Measurements from ENCODE around the gene CNTNAP2.
"Not testable (repeated sequence)": the region's sequence is repeated elsewhere in the genome, so short reads cannot be mapped to it uniquely, and the experiment has no call there.

Gene CNTNAP2

DNA sequence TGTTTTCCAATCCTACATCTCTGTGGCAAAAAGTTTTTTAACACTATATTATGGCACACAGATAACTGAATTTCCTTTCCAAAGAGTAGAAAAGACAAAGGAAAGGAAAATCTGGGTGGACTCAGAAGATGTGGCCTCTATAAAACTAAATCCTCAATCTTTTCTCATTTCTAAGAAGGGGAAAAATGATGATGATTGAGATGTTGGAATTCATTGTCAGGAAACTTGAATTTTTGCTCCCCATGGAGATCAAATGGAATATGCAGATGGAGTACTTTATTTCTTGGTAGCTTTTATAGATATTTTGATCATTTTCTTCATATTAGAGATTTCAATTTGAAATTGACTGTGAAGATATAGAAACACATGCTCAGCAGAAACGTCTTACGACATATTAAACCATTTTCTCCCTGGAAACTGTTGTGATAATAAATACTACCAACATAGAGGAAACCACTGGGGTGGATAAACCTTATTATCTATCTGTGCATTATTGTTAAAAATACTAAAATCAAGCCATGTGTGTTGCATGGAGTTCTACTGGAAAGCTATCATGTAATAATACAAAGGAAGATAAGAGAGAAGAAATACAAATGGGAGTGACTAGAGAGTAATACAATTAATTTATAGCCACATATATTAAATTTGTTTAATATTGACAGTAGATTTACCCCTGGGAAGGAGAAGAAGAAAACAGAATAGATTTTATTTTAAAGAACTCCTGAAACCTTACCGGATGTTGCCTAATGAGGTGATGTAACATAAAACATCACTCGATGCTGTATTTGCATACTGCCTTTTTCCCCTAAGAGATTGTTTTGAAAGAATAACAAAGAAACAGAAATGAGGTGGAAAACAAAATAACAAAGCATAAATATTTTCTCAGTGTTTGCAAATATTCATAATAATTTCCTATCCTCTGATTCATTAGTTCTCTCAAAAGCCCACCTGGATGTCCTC, 1542.7 kb downstream of the CNTNAP2 start:
- Mint-ChIP-seq H3K27me3 (no peaks in the 10 kb centered on the region), H3K4me1 (ENCODE audit: low read depth) (no peaks in the 10 kb centered on the region), H3K36me3 (no peaks in the 10 kb centered on the region), H3K4me3 (no peak overlapping the region), H3K27ac (no peak overlapping the region), H3K9me3 (ENCODE audit: low read depth) (peaks cover 12% of the 10 kb centered on the region)

DNA sequence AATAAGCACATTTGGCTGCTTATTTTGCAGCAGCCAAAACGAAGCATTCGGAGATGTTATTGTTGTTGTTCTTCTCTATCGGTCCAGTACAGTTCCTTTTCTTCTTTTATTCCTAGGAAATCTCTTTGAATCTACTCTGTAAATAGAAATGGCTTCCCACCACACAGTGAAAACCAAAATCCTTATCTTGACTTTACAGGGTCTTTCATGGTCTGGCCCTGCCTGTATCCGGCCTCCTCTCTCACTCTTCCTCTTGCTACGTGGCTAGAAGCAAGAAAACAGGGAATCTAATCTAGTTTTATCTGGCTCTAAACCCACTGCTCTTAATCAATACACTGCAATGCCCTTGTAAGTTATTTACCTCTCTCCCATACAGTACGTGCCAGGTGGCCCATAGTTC, 1547.9 kb downstream of the CNTNAP2 start:
- H3K4me3 Mint-ChIP-seq = no peak overlapping the region
- no peak overlapping the region for H3K27ac Mint-ChIP-seq
- no peaks in the 10 kb centered on the region for H3K4me1 Mint-ChIP-seq (ENCODE audit: low read depth)
- no peaks in the 10 kb centered on the region for H3K27me3 Mint-ChIP-seq
- H3K9me3 Mint-ChIP-seq (ENCODE audit: low read depth) = peaks cover 9% of the 10 kb centered on the region
- H3K36me3 Mint-ChIP-seq = no peaks in the 10 kb centered on the region

DNA sequence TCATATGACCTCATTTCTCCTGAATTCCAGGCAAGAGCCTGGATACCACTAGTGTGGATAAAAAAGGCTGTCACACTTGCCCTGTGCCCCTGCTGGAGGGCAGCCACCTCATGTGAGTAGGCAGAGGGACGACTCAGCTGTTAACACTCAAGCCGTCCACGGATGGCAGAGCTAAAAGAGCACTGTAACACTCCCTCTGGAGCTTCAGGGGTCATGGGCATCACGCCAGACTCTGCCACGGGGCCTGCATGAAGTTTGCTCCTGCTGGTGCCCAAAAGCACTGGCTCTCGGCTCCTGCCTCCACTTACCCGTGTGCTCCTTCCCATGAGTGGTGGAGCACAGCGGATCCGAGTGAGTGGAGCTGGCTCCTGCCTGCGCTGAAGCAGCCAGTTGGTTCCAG, 1554.2 kb downstream of the CNTNAP2 start:
- Mint-ChIP-seq H3K27ac (no peak overlapping the region), H3K36me3 (no peaks in the 10 kb centered on the region), H3K4me3 (no peak overlapping the region), H3K9me3 (ENCODE audit: low read depth) (peaks cover under 1% of the 10 kb centered on the region), H3K27me3 (no peaks in the 10 kb centered on the region), H3K4me1 (ENCODE audit: low read depth) (no peaks in the 10 kb centered on the region)

DNA sequence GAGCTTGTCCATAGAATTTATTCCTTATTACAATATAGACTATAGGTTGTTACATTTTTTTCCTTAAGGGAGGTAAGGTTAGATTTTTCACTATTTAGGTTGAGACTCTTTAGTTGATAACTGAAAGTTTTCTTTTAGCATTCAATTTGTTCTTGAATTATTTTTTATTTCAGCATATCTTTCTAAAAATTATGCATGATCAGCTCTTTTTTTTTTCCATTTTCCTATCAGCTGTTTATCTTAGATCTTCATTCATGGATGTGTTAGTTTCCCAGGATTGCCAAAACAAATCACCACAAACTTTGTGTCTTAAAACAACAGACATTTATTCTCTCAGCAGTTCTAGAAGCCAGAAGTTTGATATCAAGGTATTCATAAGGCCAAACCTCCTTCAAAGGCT, 1558.1 kb downstream of the CNTNAP2 start:
- Mint-ChIP-seq H3K4me1 (ENCODE audit: low read depth) (no peaks in the 10 kb centered on the region), H3K27me3 (no peaks in the 10 kb centered on the region), H3K4me3 (no peak overlapping the region), H3K36me3 (no peaks in the 10 kb centered on the region), H3K27ac (no peak overlapping the region), H3K9me3 (ENCODE audit: low read depth) (peaks cover 3% of the 10 kb centered on the region)

DNA sequence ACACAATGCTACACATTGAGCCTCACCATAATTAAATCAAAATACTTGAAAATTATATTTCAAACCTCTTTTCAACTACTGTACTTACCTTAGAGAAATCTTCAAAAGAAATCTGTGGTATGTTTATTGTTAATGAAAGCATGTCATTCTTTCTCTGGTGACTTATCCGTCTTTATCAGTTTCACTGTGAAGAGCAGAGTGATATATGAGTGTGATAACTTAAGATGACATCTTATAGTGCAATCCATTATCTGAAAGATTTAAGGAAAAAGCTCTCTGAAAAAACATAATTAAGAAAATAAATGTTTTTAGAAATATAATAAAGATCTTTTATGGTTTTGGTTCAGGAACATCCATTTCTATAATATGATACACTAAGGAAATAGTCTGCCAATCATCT, 1562.3 kb downstream of the CNTNAP2 start:
- Mint-ChIP-seq H3K36me3 (no peaks in the 10 kb centered on the region), H3K4me3 (no peak overlapping the region), H3K27ac (no peak overlapping the region), H3K4me1 (ENCODE audit: low read depth) (no peaks in the 10 kb centered on the region), H3K9me3 (ENCODE audit: low read depth) (peaks cover 8% of the 10 kb centered on the region), H3K27me3 (no peaks in the 10 kb centered on the region)

DNA sequence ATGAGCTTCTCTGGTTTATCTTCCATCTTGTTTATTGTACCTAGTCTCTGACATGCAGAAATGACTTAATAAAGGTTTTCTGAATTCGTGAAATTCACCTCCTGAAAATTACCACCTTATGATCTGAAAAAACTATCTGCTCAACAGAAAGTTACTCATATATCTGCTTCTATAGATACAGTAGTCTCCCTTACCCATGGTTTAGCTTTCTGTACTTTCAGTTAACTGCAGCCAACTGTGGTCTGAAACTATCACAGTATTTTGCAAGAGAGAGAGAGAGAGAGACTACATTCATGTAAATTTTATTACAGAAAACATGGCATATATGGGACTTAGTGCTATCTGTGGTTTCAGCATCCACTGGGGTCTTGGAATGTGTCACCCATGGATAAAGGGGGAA, 1564.9 kb downstream of the CNTNAP2 start:
- H3K9me3 Mint-ChIP-seq (ENCODE audit: low read depth) = peaks cover 8% of the 10 kb centered on the region
- no peaks in the 10 kb centered on the region for H3K36me3 Mint-ChIP-seq
- H3K27ac Mint-ChIP-seq = no peak overlapping the region
- H3K4me3 Mint-ChIP-seq = no peak overlapping the region
- H3K4me1 Mint-ChIP-seq (ENCODE audit: low read depth) = no peaks in the 10 kb centered on the region
- no peaks in the 10 kb centered on the region for H3K27me3 Mint-ChIP-seq

DNA sequence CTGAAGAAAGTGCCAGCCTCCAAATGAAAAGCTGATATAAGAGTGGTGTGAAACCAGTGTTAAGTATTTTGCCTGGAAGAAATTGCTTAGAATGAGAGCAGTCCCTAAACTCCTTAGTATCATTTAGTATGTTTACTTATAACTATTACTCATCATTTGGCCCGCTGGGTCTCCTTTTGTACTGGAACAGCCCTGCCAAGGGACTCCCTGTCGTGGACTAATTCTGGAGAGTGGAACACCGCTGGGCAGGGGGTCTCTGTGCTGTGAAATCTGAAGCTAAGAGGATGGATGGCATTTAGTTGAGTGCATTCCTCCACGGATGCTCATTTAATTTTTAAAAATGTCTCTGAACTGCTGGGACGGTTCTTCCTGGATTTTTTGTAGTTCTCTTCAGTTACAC, 1584.1 kb downstream of the CNTNAP2 start:
- H3K27me3 Mint-ChIP-seq = no peaks in the 10 kb centered on the region
- no peak overlapping the region for H3K4me3 Mint-ChIP-seq
- no peaks in the 10 kb centered on the region for H3K4me1 Mint-ChIP-seq (ENCODE audit: low read depth)
- no peaks in the 10 kb centered on the region for H3K36me3 Mint-ChIP-seq
- no peak overlapping the region for H3K27ac Mint-ChIP-seq
- H3K9me3 Mint-ChIP-seq (ENCODE audit: low read depth) = peaks cover 9% of the 10 kb centered on the region

DNA sequence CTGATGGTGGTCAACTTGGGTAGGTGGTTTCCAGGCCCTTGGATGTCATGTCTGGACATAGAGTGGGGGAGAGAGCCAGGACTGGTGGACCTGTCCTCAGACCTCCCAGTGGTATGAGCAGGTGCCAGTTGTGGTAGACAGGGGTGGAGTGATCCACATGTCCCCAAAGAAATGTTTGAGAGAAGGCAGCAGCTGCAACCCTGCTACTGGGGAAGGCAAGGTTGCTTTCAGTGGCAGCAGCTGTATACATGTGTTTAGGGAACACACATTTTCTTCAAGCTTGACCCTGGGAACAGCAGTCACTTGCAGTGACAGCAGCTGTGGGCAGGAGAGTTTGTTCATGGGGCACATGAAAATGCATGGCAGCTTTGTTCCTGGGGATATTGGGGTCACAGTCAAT, 1591.3 kb downstream of the CNTNAP2 start:
- Mint-ChIP-seq H3K36me3 (no peaks in the 10 kb centered on the region), H3K27ac (no peak overlapping the region), H3K27me3 (no peaks in the 10 kb centered on the region), H3K4me1 (ENCODE audit: low read depth) (no peaks in the 10 kb centered on the region), H3K4me3 (no peak overlapping the region), H3K9me3 (ENCODE audit: low read depth) (peaks cover 25% of the 10 kb centered on the region)

DNA sequence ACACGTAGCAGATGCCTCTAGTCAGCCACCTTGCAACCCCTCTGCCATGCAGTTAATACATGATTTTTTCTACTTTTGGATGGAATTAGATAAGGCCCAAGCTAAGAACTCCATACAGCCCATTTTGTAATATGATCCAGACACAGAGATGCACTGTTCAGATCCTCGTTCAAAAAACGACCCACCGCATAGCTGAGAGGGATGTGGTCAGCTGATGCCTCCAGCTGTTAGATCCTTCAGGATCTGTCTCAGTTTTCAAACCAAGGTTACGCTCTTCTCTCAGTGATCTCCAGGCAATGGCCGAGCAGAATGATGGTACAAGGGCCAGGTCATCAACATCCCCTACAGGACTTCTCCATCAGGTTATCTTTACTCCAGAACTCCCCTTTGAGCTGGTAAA, 1592.3 kb downstream of the CNTNAP2 start:
- H3K4me3 Mint-ChIP-seq = no peak overlapping the region
- H3K27me3 Mint-ChIP-seq = no peaks in the 10 kb centered on the region
- no peak overlapping the region for H3K27ac Mint-ChIP-seq
- H3K36me3 Mint-ChIP-seq = no peaks in the 10 kb centered on the region
- H3K9me3 Mint-ChIP-seq (ENCODE audit: low read depth) = peaks cover 29% of the 10 kb centered on the region
- H3K4me1 Mint-ChIP-seq (ENCODE audit: low read depth) = no peaks in the 10 kb centered on the region

DNA sequence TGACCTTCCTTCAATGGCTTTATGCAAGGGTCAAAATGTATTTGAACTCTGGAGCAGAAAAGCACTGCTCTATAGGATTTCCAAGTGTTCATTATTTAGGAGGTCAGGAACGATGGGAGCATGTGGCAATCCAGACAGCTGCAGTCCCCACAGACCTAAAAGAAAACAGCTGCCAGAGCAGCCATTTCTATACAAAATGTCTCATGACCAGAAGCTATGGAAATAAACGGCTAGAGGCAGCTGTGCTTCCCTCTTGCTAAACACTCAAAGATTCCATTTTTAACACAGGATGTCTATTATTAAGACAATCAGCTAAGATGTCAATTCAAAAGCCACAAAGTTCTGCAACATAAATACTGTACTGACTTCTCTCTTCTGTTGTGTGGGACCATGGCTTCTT, 1594.8 kb downstream of the CNTNAP2 start:
- Mint-ChIP-seq H3K9me3 (ENCODE audit: low read depth) (peaks cover 21% of the 10 kb centered on the region), H3K4me3 (no peak overlapping the region), H3K36me3 (no peaks in the 10 kb centered on the region), H3K27me3 (no peaks in the 10 kb centered on the region), H3K4me1 (ENCODE audit: low read depth) (no peaks in the 10 kb centered on the region), H3K27ac (no peak overlapping the region)

DNA sequence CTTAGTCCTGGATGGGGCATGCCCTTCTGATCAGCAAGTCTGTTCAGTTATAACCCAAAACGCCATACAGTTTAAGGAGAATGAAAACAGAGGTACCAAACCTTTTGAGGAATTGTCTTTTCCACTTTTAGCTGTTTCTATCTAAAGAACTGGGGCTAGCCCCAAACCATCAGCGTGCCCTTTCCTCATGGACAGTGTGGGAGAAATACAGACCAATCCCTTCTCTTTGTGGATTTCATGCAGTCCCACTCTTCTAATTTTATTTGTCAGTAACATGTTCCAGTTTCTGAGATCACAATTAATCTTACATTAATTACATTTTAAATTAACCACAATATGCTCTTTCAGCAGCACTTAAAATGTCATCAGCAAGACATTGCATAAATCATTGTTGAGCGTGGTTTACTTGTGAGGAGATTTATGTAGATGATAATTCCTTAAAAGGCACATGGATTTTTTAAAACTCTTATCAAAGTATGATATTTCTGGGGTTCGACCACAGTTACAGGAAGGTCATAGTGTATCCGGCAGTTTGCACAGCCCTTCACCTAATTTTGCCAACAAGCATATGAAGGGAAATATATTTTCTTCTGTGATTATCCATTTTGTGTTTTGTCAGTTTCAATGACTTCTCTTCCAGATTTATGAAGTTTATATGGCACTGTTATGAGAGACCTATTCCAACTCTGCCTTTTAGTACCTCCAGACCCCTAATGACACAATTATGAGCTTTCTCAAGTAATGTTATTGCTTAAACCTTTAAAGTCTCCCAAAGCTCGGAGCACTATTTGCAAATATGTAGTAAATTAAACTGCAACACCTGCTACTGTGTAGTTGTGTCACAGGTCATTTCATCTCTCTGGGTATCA, 1605.6 kb downstream of the CNTNAP2 start:
- H3K27me3 Mint-ChIP-seq = no peaks in the 10 kb centered on the region
- H3K9me3 Mint-ChIP-seq (ENCODE audit: low read depth) = peaks cover 9% of the 10 kb centered on the region
- no peaks in the 10 kb centered on the region for H3K36me3 Mint-ChIP-seq
- H3K4me3 Mint-ChIP-seq = no peak overlapping the region
- no peaks in the 10 kb centered on the region for H3K4me1 Mint-ChIP-seq (ENCODE audit: low read depth)
- H3K27ac Mint-ChIP-seq = no peak overlapping the region

DNA sequence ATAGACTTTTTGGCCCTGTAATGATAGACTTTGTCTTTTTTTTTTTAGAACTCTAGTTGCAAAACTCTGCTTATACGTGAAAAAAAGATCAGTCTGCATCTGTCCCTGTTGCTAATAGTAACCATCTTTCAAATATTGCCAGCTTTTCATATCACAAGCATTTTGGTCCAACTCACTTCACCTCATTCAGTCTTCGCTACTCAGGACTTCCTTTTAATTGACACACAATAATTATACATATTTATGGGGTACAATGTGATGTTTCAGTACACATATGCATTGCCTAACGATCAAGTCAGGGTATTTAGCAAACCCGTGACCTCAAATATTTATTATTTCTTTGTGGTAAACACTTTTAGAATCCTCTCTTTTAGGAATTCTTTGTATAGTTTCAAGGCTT, 1606.9 kb downstream of the CNTNAP2 start:
- Mint-ChIP-seq H3K27me3 (no peaks in the 10 kb centered on the region), H3K4me3 (no peak overlapping the region), H3K9me3 (ENCODE audit: low read depth) (peaks cover 9% of the 10 kb centered on the region), H3K36me3 (no peaks in the 10 kb centered on the region), H3K27ac (no peak overlapping the region), H3K4me1 (ENCODE audit: low read depth) (no peaks in the 10 kb centered on the region)

DNA sequence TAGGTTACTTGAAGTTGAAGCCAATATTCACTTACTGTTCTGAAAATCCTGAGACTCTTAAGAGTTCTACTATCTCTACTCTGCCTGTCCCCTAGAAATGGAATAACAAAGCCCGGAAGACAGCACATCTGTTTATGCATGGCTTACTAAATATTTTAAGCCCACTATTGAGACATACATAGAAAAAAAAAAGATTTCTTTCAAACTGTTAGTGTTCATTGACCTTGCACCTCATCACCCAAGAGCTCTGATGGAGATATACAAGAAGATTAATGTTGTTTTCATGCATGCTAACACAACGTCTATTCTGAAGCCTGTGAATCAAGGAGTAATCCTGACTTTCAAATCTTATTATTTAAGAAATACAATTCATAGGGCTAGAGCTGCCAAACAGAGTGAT, 1614.7 kb downstream of the CNTNAP2 start:
- Mint-ChIP-seq H3K4me1 (ENCODE audit: low read depth) (no peaks in the 10 kb centered on the region), H3K27ac (no peak overlapping the region)

DNA sequence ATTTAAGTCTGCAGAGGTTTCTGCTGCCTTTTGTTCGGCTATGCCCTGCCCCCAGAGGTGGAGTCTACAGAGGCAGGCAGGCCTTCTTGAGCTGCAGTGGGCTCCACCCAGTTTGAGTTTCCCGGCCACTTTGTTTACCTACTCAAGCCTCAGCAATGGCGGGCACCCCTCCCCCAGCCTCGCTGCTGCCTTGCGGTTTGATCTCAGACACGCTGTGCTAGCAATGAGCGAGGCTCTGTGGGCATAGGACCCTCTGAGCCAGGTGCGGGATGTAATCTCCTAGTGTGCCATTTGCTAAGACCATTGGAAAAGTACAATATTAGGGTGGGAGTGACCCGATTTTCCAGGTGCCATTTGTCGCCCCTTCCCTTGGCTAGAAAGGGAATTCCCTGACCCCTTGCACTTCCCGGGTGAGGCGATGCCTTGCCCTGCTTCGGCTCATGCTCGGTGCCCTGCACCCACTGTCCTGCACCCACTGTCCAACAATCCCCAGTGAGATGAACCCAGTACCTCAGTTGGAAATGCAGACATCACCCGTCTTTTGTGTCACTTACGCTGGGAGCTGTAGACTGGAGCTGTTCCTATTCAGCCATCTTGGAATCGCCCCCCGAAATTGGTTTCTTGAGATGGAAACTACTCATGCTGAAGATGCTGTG, 1621.1 kb downstream of the CNTNAP2 start:
- not testable (repeated sequence) for H3K9me3 Mint-ChIP-seq (ENCODE audit: low read depth); H3K4me3 Mint-ChIP-seq; H3K27me3 Mint-ChIP-seq; H3K4me1 Mint-ChIP-seq (ENCODE audit: low read depth); H3K27ac Mint-ChIP-seq; H3K36me3 Mint-ChIP-seq

More for the DNA sequence above, 1614.7 kb downstream of the CNTNAP2 start:
- Mint-ChIP-seq H3K27me3 (no peaks in the 10 kb centered on the region), H3K9me3 (ENCODE audit: low read depth) (no peaks in the 10 kb centered on the region), H3K36me3 (no peaks in the 10 kb centered on the region), H3K4me3 (no peak overlapping the region)

DNA sequence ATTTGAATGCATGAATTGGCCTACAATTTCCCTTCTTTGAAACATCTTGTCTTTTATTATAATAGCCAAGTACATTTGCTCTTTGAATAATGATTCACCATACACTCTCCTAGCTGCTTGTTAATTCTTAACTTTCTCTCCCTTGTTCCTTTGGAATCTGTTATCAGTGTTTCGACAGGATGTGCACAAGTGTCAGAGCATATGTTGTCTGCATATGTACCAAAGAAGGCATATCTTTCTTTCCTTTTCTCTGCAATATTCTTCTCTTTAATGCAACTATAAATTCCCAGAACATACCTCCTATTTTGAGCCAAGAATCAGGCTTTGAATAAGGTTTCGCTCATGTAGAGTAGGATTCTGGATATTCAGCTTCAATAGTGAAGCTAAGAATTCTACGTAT, 1625.7 kb downstream of the CNTNAP2 start:
- Mint-ChIP-seq H3K27me3 (no peaks in the 10 kb centered on the region), H3K4me1 (ENCODE audit: low read depth) (no peaks in the 10 kb centered on the region), H3K36me3 (no peaks in the 10 kb centered on the region), H3K4me3 (no peak overlapping the region), H3K27ac (no peak overlapping the region), H3K9me3 (ENCODE audit: low read depth) (peaks cover 4% of the 10 kb centered on the region)

Measured in activated naive CD8-positive, alpha-beta T cell (primary cell).